ENCODE data around the gene ECSCR. TPM values are rescaled to one million over a fixed set of nuclear protein-coding genes. Genes with fewer than 3 reads are reported as not detected.

The ECSCR gene
- total and polyA plus RNA-seq, 2 of the 8 experiments (the other 6 are each of a cell fraction or from before 2014, with no cell fraction given): 2.7 to 7.2 TPM

DNA sequence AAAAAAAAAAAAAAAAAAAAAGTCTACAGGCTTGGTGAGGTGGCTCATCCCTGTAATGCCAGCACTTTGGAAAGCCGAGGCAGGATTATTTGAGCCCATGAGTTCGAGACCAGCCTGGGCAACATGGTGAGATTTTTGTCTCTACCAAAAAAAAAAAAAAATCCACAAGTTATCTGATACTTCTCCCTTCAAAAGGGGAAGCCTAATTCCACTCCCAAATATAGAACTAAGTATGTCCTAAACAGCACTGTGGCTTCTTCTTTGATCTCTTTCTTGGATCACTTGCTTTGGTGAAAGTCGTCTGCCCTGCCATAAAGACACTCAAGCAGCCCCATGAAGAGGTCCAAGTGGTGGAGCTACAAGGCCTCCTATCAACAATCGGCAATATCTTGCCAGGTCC is 38.8 kb upstream of the ECSCR start (continued):
- no peak for TF ChIP-seq NRF1 (IDR thresholded peaks at IDR 0.05; ENCODE audit: low read depth, low read length)
- TF ChIP-seq, protein P1, sequence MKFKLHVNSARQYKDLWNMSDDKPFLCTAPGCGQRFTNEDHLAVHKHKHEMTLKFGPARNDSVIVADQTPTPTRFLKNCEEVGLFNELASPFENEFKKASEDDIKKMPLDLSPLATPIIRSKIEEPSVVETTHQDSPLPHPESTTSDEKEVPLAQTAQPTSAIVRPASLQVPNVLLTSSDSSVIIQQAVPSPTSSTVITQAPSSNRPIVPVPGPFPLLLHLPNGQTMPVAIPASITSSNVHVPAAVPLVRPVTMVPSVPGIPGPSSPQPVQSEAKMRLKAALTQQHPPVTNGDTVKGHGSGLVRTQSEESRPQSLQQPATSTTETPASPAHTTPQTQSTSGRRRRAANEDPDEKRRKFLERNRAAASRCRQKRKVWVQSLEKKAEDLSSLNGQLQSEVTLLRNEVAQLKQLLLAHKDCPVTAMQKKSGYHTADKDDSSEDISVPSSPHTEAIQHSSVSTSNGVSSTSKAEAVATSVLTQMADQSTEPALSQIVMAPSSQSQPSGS (IDR thresholded peaks at IDR 0.05; ENCODE audit: low read length): no peak
- no peak for TF ChIP-seq BCL11A (IDR thresholded peaks at IDR 0.05; ENCODE audit: low read depth in 2 of 2, low read length in 2 of 2)
- TF ChIP-seq SIN3A (conservative IDR thresholded peaks at IDR 0.05 in 1 of 2, IDR thresholded peaks at IDR 0.05 in 1 of 2; ENCODE audit: low read depth in 1 of 2, low read length in 2 of 2): no peak
- TF ChIP-seq JUN (IDR thresholded peaks at IDR 0.05; ENCODE audit: low read depth, low read length): no peak
- TF ChIP-seq CEBPB (IDR thresholded peaks at IDR 0.05; ENCODE audit: low read depth, low read length): no peak
- no peak for TF ChIP-seq HDAC2 (IDR thresholded peaks at IDR 0.05; ENCODE audit: borderline replicate concordance in 1 of 2, low read depth in 2 of 2, low read length in 2 of 2)
- no peak for TF ChIP-seq TBP (IDR thresholded peaks at IDR 0.05; ENCODE audit: low read depth, low read length)
